Retinal pigment epithelial cell (primary cell): ENCODE results near the gene LOXL3.
A peak's percentile ranks its signal among the peaks of the same experiment; 100 is the strongest.

Source experiments
- DNase-seq: peaks from one replicate; pipeline ENCODE4 v3.0.0-alpha.2; 2010; ENCODE audit warnings: low read depth
- H3K4me3 ChIP-seq: 2 replicates; pipeline ENCODE4 v1.5.1; 2011; ENCODE audit warnings: mild to moderate bottlenecking, low read length, control low read depth, moderate library complexity
- TF ChIP-seq, protein P1 (sequence below): conservative IDR thresholded peaks from 2 replicates; pipeline ENCODE4 v1.5.1; 2011; ENCODE audit warnings: low read depth, low read length, control low read depth, inconsistent platforms

Gene LOXL3

DNA sequence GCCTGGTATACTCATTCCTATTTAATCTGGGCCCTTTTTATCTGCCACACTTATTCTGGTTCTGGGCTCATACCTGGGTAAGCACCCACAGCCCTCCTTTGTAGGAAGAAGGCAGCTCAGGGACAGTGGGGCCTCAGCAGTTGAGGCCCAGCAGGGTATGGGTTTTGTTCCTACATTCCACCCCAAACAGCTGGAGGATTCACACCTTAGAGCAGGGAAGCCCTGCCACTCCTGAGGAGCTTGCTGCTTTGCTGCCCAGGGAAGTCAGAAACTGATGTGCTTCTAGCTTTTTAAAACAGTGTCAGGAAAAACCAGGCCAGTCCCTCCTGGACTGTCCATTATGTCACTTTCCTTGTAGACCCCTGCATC is 53.2 kb downstream of the LOXL3 start:
- no peak overlapping the region for H3K4me3 ChIP-seq
- DNase-seq: no peak
- TF ChIP-seq, protein P1, sequence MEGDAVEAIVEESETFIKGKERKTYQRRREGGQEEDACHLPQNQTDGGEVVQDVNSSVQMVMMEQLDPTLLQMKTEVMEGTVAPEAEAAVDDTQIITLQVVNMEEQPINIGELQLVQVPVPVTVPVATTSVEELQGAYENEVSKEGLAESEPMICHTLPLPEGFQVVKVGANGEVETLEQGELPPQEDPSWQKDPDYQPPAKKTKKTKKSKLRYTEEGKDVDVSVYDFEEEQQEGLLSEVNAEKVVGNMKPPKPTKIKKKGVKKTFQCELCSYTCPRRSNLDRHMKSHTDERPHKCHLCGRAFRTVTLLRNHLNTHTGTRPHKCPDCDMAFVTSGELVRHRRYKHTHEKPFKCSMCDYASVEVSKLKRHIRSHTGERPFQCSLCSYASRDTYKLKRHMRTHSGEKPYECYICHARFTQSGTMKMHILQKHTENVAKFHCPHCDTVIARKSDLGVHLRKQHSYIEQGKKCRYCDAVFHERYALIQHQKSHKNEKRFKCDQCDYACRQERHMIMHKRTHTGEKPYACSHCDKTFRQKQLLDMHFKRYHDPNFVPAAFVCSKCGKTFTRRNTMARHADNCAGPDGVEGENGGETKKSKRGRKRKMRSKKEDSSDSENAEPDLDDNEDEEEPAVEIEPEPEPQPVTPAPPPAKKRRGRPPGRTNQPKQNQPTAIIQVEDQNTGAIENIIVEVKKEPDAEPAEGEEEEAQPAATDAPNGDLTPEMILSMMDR: no peak

DNA sequence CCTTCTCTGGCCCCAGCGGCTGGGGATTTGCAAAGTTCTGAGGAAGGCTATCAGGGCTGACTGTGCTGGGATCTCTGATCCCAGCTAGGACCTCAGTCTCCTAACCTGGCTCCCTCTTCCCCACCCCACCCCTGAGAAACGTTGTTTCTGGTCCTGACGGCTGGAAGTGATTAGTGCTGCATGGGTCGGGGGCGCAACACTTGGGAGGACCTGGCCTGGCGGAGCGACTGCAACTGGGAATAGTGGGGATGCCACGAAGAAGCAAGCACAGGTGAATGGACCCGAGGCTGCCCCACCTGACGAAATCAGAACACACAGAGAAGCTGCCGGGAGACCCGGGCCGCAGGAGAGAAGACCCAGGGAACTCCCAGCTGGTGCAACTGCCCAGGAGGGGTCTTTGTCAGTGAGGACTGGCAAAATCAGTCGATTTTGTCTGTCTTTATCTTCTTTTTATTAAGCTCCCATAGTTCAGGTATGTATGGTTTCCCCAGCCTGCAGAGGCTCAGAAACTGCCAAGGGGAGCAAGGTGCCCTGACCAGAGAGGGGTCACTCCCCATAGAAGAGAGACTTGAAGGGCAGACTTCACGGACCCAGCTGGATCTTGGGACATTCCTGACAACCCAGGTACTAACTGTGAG is 53.7 kb downstream of the LOXL3 start:
- no peak for DNase-seq
- TF ChIP-seq, protein P1: no peak
- no peak overlapping the region for H3K4me3 ChIP-seq

DNA sequence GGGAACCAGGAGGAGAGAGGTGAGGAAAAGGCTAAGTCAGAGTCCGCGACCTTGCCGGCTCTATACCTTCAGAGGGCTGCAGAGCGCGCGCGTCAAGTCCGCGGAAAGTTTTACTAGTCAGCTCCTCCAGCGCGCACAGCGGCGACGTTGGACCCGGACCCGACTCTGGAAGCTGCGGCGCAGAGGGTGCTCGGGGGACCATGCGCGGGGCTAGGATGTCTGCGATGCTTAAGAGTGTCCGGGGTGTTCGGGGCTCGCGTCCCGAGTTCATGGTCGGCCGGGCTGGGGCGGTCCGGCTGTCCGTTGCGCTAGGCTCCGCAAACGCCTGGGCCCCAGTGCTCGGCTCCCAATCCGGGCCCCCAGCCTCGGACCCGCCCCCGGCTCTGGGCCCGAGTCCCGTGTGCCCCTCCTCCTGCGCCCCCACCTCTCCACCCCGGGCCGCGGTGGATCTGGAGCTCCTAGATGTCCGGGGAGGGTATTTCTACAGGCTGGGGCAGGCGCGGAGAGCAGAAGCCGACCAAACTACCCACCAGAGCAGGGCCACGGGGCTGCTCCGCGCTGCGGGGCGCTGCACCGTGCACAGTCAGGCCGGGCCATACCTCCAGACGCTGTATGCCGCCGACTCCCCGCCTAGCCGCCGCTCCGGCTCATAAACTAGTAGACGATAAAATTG is 54.3 kb downstream of the LOXL3 start, which contains the start of gene LBX2:
Gene LBX2, minus strand, starts transcription at position 337 of the 673 bp plus-strand sequence. Its CDS starts 66 bp downstream, at position 271.
- TF ChIP-seq, protein P1: no peak
- DNase-seq: no peak

DNA sequence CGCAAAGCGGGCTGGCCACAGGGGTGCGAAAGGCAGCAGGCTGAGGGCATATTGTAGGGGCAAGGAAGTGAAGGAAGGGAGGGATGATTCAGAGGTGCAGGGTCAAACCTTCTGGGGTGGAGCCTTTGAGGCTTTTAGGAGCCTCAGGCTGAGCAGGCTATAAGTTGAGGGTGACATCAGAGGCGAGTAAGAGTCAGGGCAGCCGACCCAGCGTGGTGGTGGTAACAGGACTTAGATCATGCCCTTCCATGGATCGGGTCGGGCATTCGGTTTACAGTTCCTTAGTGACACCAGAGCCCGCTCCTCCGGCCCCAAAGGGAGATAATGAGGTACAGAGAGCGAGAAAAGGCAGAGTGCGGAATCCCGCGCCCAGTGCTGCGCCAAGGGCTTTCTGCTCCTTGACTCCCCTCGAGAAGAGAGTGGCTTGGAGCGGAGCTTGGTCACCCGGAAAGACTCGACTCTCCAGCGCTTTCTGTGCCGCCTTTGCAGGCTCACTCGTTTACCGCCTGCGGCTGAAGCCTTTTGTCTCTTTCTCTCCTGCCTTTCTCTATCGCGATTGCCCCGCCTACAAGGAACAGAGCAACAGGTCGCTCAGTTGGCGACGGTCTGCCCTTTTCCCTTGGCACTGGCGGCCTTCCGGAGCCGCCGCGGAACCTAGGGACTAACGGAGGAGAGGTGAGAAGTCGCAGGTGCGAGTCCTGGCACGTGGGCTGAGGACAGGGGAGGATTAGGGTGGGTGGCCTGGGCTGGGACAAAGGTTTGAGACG is 55.1 kb downstream of the LOXL3 start:
- TF ChIP-seq, protein P1: no peak

More for the DNA sequence above, 54.3 kb downstream of the LOXL3 start, which contains the start of gene LBX2:
- H3K4me3 ChIP-seq: peak within 1 kb of the TSS; percentile 41

DNA sequence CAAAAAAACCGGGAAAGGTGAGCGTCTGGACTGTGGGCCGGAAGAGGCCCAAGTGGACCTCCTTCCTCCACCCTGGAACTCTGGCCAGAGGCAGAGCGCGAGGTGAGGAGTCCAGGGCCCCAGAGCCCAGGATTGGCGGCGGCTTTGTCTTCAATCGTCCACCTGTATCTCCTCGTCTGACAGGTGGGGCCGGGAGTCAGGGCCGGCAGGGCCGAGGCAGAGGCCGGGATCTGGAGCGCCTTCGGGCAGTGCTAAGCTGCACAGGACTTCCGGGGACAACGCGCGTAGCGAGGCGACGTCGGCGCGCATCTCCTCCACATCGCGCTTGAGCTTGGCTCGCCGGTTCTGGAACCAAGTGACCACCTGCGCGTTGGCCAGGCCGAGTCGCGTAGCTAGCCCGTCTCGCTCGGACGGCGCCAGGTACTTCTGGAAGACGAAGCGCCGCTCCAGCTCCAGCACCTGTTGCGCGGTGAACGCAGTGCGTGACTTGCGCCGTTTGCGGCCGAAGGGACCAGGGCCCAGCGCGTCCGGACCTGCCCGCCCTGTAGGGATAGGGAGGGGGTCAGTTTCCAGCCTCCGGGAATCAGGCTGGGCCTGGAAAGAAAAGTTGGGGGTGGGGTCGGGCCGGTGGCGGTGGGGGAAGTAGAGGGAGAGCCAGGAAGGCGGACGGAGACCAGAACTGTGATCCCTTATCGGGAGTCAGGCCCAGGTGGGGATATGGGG is 55.8 kb downstream of the LOXL3 start:
- TF ChIP-seq, protein P1: no peak
- H3K4me3 ChIP-seq: peak overlapping the region; percentile 41
- no peak for DNase-seq

More for the DNA sequence above, 55.1 kb downstream of the LOXL3 start:
- H3K4me3 ChIP-seq: peak overlapping the region; percentile 41
- DNase-seq: no peak

DNA sequence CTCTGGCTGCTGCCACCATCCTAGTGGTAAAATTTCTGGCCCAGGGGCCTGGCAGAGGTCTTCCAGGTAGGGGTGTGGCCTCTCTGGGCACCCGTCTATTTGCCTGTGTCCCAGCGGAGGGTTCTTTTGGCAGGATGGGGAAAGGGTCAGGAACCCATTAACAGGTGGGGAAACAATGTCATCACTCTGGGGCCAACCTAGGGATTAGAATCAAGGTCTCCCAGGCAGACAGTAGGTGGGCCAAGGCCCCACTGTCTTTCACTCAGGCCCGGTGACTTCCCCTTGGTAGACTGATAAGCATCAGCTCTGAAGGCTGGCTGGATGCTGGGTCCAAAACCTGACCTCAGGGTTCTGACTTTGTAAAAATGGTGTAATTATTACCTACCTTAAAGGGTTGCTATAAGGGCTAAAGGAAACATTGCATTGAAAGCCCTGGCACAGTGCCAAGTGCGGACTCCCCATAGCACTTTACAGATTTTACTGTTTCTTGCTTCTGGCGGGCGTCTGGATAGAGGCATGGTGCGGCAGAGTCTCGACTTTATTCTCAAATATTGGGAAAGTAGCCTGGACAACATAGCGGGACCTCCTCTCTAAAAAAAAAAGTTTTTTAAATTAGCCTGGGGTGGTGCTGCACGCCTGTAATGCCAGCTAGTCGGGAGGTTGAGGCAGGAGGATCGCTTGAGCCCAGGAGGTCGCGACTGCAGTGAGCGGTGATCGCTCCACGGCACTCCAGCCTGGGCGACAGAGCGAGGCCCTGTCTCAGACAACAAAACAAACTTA is 56.6 kb downstream of the LOXL3 start:
- TF ChIP-seq, protein P1: no peak
- H3K4me3 ChIP-seq: no peak overlapping the region
- no peak for DNase-seq
